ENCODE measurements around the gene FADS2. TPM values are rescaled to one million over a fixed set of nuclear protein-coding genes. Genes with fewer than 3 reads are reported as not detected.

Gene FADS2
- total and polyA plus RNA-seq, 2 of the 13 experiments (the other 11 are each of a cell fraction or from before 2014, with no cell fraction given) = 90.1 to 124 TPM

DNA sequence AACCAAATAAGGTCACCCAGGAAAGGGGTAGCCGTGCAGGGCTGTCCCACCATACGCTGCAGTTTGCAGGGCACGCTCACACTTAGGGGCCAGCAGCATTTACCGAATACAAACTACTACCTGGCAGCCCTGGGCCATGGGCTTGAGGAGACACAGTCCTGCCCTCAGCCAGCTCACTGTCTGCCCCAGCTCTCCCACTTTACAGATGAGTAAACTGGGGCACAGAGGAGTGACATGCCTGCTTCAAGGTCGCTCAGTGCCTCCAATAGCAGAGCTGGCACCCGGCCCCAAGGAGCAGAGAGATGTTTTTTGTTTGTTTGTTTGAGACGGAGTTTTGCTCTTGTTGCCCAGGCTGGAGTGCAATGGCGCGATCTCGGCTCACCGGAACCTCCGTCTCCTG is 60.5 kb downstream of the FADS2 start:
- Histone ChIP-seq H4K20me1 (ENCODE audit: insufficient read depth, low read length) (no peaks in the 10 kb centered on the region), H3K36me3 (replicated peaks in 1 of 2; ENCODE audit: control insufficient read depth in 1 of 2, insufficient read depth in 2 of 2, low read length in 2 of 2) (no peaks in the 10 kb centered on the region), H2AFZ (ENCODE audit: low read length) (no peak overlapping the region), H3K27me3 (ENCODE audit: control insufficient read depth in 1 of 2, insufficient read depth in 2 of 2, low read length in 2 of 2) (no peaks in the 10 kb centered on the region), H3K27ac (ENCODE audit: extremely low read length, insufficient read depth, low read length) (no peak overlapping the region), H3K9me3 (ENCODE audit: low read length) (no peaks in the 10 kb centered on the region), H3K4me1 (ENCODE audit: insufficient read depth, low read length) (peaks cover 14% of the 10 kb centered on the region), H3K4me3 (replicated peaks in 1 of 3; ENCODE audit: insufficient read depth in 1 of 3, low read depth in 2 of 3, low read length in 3 of 3) (no peak overlapping the region), H3K79me2 (ENCODE audit: insufficient read depth, low read length) (no peaks in the 10 kb centered on the region), H3K9ac (ENCODE audit: insufficient read depth, low read depth, low read length) (no peak overlapping the region), H3K4me2 (ENCODE audit: low read depth, low read length) (no peak overlapping the region)
- DNase-seq (ENCODE audit: low spot score) (no peak), ATAC-seq (no peak), FAIRE-seq (no peak)
- no TSS peak for BruUV-seq (replicated peaks)
- ChIA-PET CTCF (ENCODE audit: low intra/inter-chr PET ratio, low total read pairs) (no interaction called here), POLR2A (no interaction called here)
- intact Hi-C loops (cut with micrococcal nuclease; ENCODE audit: unreplicated experiment) = no loop called here
- WGBS (ENCODE audit: low lambda C conversion rate) = 97% methylated on average over 6 of the region's 12 CpGs
- in situ Hi-C loops (cut with HindIII; ENCODE audit: extremely low pct_ligation_motif_present, low pct_unique_long_range_greater_than_20kb) = no loop called here
- peak; percentile 55; the same call in 1 of the 2 replicates for TF ChIP-seq ZNF629 (CRISPR knock-in tag; conservative IDR thresholded peaks at IDR 0.05)
- TF ChIP-seq, protein P1, sequence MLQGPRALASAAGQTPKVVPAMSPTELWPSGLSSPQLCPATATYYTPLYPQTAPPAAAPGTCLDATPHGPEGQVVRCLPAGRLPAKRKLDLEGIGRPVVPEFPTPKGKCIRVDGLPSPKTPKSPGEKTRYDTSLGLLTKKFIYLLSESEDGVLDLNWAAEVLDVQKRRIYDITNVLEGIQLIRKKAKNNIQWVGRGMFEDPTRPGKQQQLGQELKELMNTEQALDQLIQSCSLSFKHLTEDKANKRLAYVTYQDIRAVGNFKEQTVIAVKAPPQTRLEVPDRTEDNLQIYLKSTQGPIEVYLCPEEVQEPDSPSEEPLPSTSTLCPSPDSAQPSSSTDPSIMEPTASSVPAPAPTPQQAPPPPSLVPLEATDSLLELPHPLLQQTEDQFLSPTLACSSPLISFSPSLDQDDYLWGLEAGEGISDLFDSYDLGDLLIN (CRISPR knock-in tag; IDR thresholded peaks at IDR 0.05; ENCODE audit: borderline replicate concordance) = no peak

GRCh38 chr11:61889831-61890230 is 61.7 kb downstream of the FADS2 start:
- Histone ChIP-seq H3K36me3 (replicated peaks in 1 of 2; ENCODE audit: control insufficient read depth in 1 of 2, insufficient read depth in 2 of 2, low read length in 2 of 2) (no peaks in the 10 kb centered on the region), H2AFZ (ENCODE audit: low read length) (no peak overlapping the region), H3K9me3 (ENCODE audit: low read length) (no peaks in the 10 kb centered on the region), H3K4me1 (ENCODE audit: insufficient read depth, low read length) (peaks cover 14% of the 10 kb centered on the region), H4K20me1 (ENCODE audit: insufficient read depth, low read length) (no peaks in the 10 kb centered on the region), H3K79me2 (ENCODE audit: insufficient read depth, low read length) (no peaks in the 10 kb centered on the region), H3K4me2 (ENCODE audit: low read depth, low read length) (peak overlapping the region; percentile 100), H3K27ac (ENCODE audit: extremely low read length, insufficient read depth, low read length) (no peak overlapping the region), H3K4me3 (replicated peaks in 1 of 3; ENCODE audit: insufficient read depth in 1 of 3, low read depth in 2 of 3, low read length in 3 of 3) (no peak overlapping the region), H3K27me3 (ENCODE audit: control insufficient read depth in 1 of 2, insufficient read depth in 2 of 2, low read length in 2 of 2) (no peaks in the 10 kb centered on the region), H3K9ac (ENCODE audit: insufficient read depth, low read depth, low read length) (no peak overlapping the region)
- no TSS peak for BruUV-seq (replicated peaks)
- ChIA-PET POLR2A (interaction anchor here (0.9 to 2.0 kb wide), 5 partner anchors 15 to 83 kb away, joined by 3 to 5 read pairs (median 4); no protein-coding TSS in a partner anchor), CTCF (ENCODE audit: low intra/inter-chr PET ratio, low total read pairs) (no interaction called here)
- 94% methylated on average over 9 of the region's 10 CpGs for WGBS (ENCODE audit: low lambda C conversion rate)
- DNase-seq (ENCODE audit: low spot score) (no peak), ATAC-seq (no peak), FAIRE-seq (no peak)
- intact Hi-C loops (cut with micrococcal nuclease; ENCODE audit: unreplicated experiment) = no loop called here
- in situ Hi-C loops (cut with HindIII; ENCODE audit: extremely low pct_ligation_motif_present, low pct_unique_long_range_greater_than_20kb) = no loop called here
- no peak for TF ChIP-seq ZNF678 (CRISPR knock-in tag; IDR thresholded peaks at IDR 0.05)
- peak; percentile 52 for TF ChIP-seq PRPF4 (IDR thresholded peaks at IDR 0.05; ENCODE audit: low read depth, low read length, poor library complexity, severe bottlenecking)

All from HepG2 (cell line).